Cardiac muscle cell (in vitro differentiated cells and primary cell): ENCODE results near the gene ATP6V1F. TPM values are rescaled to one million over a fixed set of nuclear protein-coding genes. Genes with fewer than 3 reads are reported as not detected.

Experiments
- DNase-seq, 2 donors: peaks; one replicate each; pipeline versions ENCODE4 v3.0.0 to v3.0.0-alpha.2; 2010 to 2017; ENCODE audit warnings: low read depth in 1 of 2, low spot score in 1 of 2
- H3K27ac ChIP-seq: fragments of 200-600 bp; sonication (generic); 2 replicates; pipeline ENCODE4 v1.5.1; 2016
- H3K27me3 ChIP-seq: fragments of 200-600 bp; sonication (generic); 2 replicates; pipeline ENCODE4 v1.6.0; 2016; ENCODE audit warnings: control low read depth
- H3K36me3 ChIP-seq: fragments of 200-600 bp; sonication (generic); 2 replicates; pipeline ENCODE4 v1.5.1; 2016; ENCODE audit warnings: control low read depth
- H3K4me1 ChIP-seq: fragments of 200-600 bp; sonication (generic); 2 replicates; pipeline ENCODE4 v1.8.1; 2017; ENCODE audit warnings: low read depth, mild to moderate bottlenecking, mixed run types
- H3K4me3 ChIP-seq: fragments of 200-600 bp; sonication (generic); 2 replicates; pipeline ENCODE4 v1.5.1; 2016; ENCODE audit warnings: mild to moderate bottlenecking
- H3K9me3 ChIP-seq: fragments of 200-600 bp; sonication (generic); 2 replicates; pipeline ENCODE4 v1.5.1; 2017; ENCODE audit warnings: low read depth, mild to moderate bottlenecking, control low read depth
- CTCF ChIP-seq: IDR thresholded peaks from 2 replicates; pipeline ENCODE4 v1.5.1; 2012; ENCODE audit warnings: low read depth, mild to moderate bottlenecking, low read length
- polyA plus RNA-seq: library from polyadenylated mRNA; unstranded; fragments of >200 nt; fragmentation: Nextera tagmentation; extraction: Ambion mirVana; gene quantifications from 2 replicates; pipeline ENCODE4 v1.2.1, GENCODE V29; 2016
- total RNA-seq: library from RNA; depleted of rRNA; stranded (reverse); fragments of >200 nt; gene quantifications from 2 replicates; pipeline ENCODE4 v1.2.3, GENCODE V29; 2016

The ATP6V1F gene
- total and polyA plus RNA-seq, 2 experiments from 2014 or later, result 113 to 284 TPM

DNA sequence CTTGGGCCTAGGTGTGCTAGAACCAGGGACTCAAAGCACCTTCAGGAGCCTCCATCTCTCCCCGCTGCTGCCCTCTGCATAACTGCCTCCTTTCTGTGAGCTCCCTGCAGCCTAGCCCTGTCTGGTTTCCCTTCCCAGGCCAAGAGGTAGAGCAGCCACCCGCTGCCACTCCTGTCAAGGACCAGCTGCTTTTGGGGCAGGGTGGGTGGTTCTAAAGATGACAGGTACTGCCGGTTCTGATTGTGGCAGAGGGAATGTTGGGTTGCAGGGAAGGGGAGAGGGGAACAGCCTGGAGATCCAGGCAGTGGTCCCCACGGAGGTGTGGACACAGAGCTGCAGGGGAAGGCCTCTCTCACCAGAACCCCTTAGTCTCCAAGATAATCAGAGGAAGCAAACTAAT, 36.1 kb upstream of the ATP6V1F start:
- Histone ChIP-seq H3K4me3 (no peak overlapping the region), H3K27ac (peak overlapping the region; percentile 99), H3K4me1 (peaks cover 43% of the 10 kb centered on the region), H3K27me3 (no peaks in the 10 kb centered on the region), H3K9me3 (no peaks in the 10 kb centered on the region), H3K36me3 (no peaks in the 10 kb centered on the region)
- no peak for DNase-seq
- TF ChIP-seq CTCF, result no peak

GRCh38 chr7:128826916-128827247, 35.8 kb upstream of the ATP6V1F start:
- Histone ChIP-seq H3K27me3 (no peaks in the 10 kb centered on the region), H3K4me1 (peaks cover 43% of the 10 kb centered on the region), H3K9me3 (no peaks in the 10 kb centered on the region), H3K27ac (peak overlapping the region; percentile 99), H3K36me3 (no peaks in the 10 kb centered on the region), H3K4me3 (no peak overlapping the region)
- no peak for TF ChIP-seq CTCF
- DNase-seq, result no peak

- Histone ChIP-seq H3K36me3 (no peaks in the 10 kb centered on the region), H3K27me3 (no peaks in the 10 kb centered on the region), H3K4me1 (peaks cover 43% of the 10 kb centered on the region), H3K4me3 (peak overlapping the region; percentile 4), H3K9me3 (no peaks in the 10 kb centered on the region), H3K27ac (peak overlapping the region; percentile 99)
- TF ChIP-seq CTCF, result no peak
- peak; percentile 44 to 74 for DNase-seq
Observed at GRCh38 chr7:128827248-128827958, 35.3 kb upstream of the ATP6V1F start.

- Histone ChIP-seq H3K36me3 (no peaks in the 10 kb centered on the region), H3K27ac (peak overlapping the region; percentile 99), H3K27me3 (no peaks in the 10 kb centered on the region), H3K9me3 (no peaks in the 10 kb centered on the region), H3K4me3 (peak overlapping the region; percentile 4), H3K4me1 (peaks cover 43% of the 10 kb centered on the region)
- TF ChIP-seq CTCF, result no peak
- DNase-seq, result peak; percentile 75 to 96
Observed at GRCh38 chr7:128827971-128828711, 34.5 kb upstream of the ATP6V1F start.

- Histone ChIP-seq H3K9me3 (no peaks in the 10 kb centered on the region), H3K27ac (peak overlapping the region; percentile 99), H3K36me3 (no peaks in the 10 kb centered on the region), H3K27me3 (no peaks in the 10 kb centered on the region), H3K4me3 (peak overlapping the region; percentile 72), H3K4me1 (peaks cover 56% of the 10 kb centered on the region)
- peak; percentile 46 to 68 for DNase-seq
- TF ChIP-seq CTCF, result no peak
Observed at GRCh38 chr7:128829391-128830166, 33.1 kb upstream of the ATP6V1F start.
